22Rv1 (cell line): ENCODE measurements around the gene PLCB1.

Experiments used
- H3K27ac ChIP-seq: fragments of 450-650 bp; 2 replicates; pipeline ENCODE4 v1.5.1; 2017
- CTCF ChIP-seq: fragments of 450-650 bp; IDR thresholded peaks from 2 replicates; pipeline ENCODE4 v1.5.1; 2017; ENCODE audit warnings: mild to moderate bottlenecking
- ZFX ChIP-seq: fragments of 450-650 bp; IDR thresholded peaks from 2 replicates; pipeline ENCODE4 v1.6.1; 2017; ENCODE audit warnings: antibody characterized with exemption, borderline replicate concordance

The PLCB1 gene

GRCh38 chr20:8547035-8547650 lies 415.1 kb downstream of the PLCB1 start:
- H3K27ac ChIP-seq: no peak overlapping the region
- TF ChIP-seq CTCF (no peak), ZFX (no peak)

- H3K27ac ChIP-seq: no peak overlapping the region
- TF ChIP-seq ZFX (no peak), CTCF (no peak)
Measured at GRCh38 chr20:8547968-8548588, 416.0 kb downstream of the PLCB1 start.

- no peak for TF ChIP-seq CTCF
- H3K27ac ChIP-seq: no peak overlapping the region
Measured at GRCh38 chr20:8549192-8549591, 417.1 kb downstream of the PLCB1 start.

GRCh38 chr20:8557711-8558110 lies 425.6 kb downstream of the PLCB1 start:
- H3K27ac ChIP-seq: no peak overlapping the region
- TF ChIP-seq CTCF (no peak), ZFX (no peak)

- no peak overlapping the region for H3K27ac ChIP-seq
- no peak for TF ChIP-seq ZFX
- TF ChIP-seq CTCF: no peak
Measured at GRCh38 chr20:8562356-8562755, 430.3 kb downstream of the PLCB1 start.

- no peak overlapping the region for H3K27ac ChIP-seq
- TF ChIP-seq ZFX: no peak
- no peak for TF ChIP-seq CTCF
Measured at GRCh38 chr20:8568075-8568474, 436.0 kb downstream of the PLCB1 start.

GRCh38 chr20:8569766-8570165 lies 437.7 kb downstream of the PLCB1 start:
- TF ChIP-seq ZFX (no peak), CTCF (no peak)
- H3K27ac ChIP-seq: no peak overlapping the region
